ENCODE measurements around the gene TMCO4. TPM values are rescaled to one million over a fixed set of nuclear protein-coding genes. Genes with fewer than 3 reads are reported as not detected.
"Not testable (repeated sequence)": the region's sequence is repeated elsewhere in the genome, so short reads cannot be mapped to it uniquely, and the experiment has no call there.

TMCO4 gene
- total RNA-seq, 1 experiment from 2014 or later: 13.1 TPM

GRCh38 chr1:19643121-19643520 is 156.6 kb downstream of the TMCO4 start:
- peak; percentile 30 for DNase-seq (ENCODE audit: low read depth)

- DNase-seq (ENCODE audit: low read depth): peak; percentile 42
Observed at GRCh38 chr1:19640363-19641316, 159.1 kb downstream of the TMCO4 start.

- no peak for DNase-seq (ENCODE audit: low read depth)
Observed at GRCh38 chr1:19639999-19640362, 159.7 kb downstream of the TMCO4 start.

GRCh38 chr1:19639228-19639627 is 160.5 kb downstream of the TMCO4 start:
- not testable (repeated sequence) for DNase-seq (ENCODE audit: low read depth)

GRCh38 chr1:19637606-19638005 is 162.1 kb downstream of the TMCO4 start:
- no peak for DNase-seq (ENCODE audit: low read depth)

- DNase-seq (ENCODE audit: low read depth): not testable (repeated sequence)
Observed at GRCh38 chr1:19636749-19637148, 163.0 kb downstream of the TMCO4 start.

GRCh38 chr1:19636065-19636464 is 163.7 kb downstream of the TMCO4 start:
- DNase-seq (ENCODE audit: low read depth): no peak

- peak; percentile 62 for DNase-seq (ENCODE audit: low read depth)
Observed at GRCh38 chr1:19635646-19636045, 164.1 kb downstream of the TMCO4 start.

- DNase-seq (ENCODE audit: low read depth): not testable (repeated sequence)
Observed at GRCh38 chr1:19635064-19635463, 164.7 kb downstream of the TMCO4 start.

GRCh38 chr1:19633106-19633505 is 166.6 kb downstream of the TMCO4 start:
- DNase-seq (ENCODE audit: low read depth): no peak

Other genes with a start within 250 kb of the TMCO4 start
- 38.9 and 44.7 TPM in 2 replicates for gene NBL1, start 155.6 kb downstream of the TMCO4 start, total RNA-seq (2014; rRNA removed; shearing (Covaris generic))
- not detected in 2 replicates for gene HTR6, start 135.0 kb downstream of the TMCO4 start, total RNA-seq (2014; rRNA removed; shearing (Covaris generic))
- gene RNF186, start 15.4 kb upstream of the TMCO4 start, total RNA-seq (2014; rRNA removed; shearing (Covaris generic)): not detected in 2 replicates
- gene OTUD3, start 82.5 kb upstream of the TMCO4 start, total RNA-seq (2014; rRNA removed; shearing (Covaris generic)): 3.3 and 3.6 TPM in 2 replicates
- not detected in 2 replicates for gene PLA2G2E, start 123.7 kb upstream of the TMCO4 start, total RNA-seq (2014; rRNA removed; shearing (Covaris generic))
- not detected in 2 replicates for gene PLA2G2A, start 179.7 kb upstream of the TMCO4 start, total RNA-seq (2014; rRNA removed; shearing (Covaris generic))